HTR-8/SVneo (cell line): Measurements from ENCODE around the gene PNLIP.

Experiments
- DNase-seq: peaks from one replicate; pipeline ENCODE4 v3.0.0; 2011; ENCODE audit warnings: low spot score, mixed read lengths; ENCODE audit not compliant: insufficient read length
- FAIRE-seq: peaks from 2 replicates; lab custom pipeline; 2011; peaks lifted over from hg19 to GRCh38; lab: Jason Lieb, UNC

The PNLIP gene

DNA sequence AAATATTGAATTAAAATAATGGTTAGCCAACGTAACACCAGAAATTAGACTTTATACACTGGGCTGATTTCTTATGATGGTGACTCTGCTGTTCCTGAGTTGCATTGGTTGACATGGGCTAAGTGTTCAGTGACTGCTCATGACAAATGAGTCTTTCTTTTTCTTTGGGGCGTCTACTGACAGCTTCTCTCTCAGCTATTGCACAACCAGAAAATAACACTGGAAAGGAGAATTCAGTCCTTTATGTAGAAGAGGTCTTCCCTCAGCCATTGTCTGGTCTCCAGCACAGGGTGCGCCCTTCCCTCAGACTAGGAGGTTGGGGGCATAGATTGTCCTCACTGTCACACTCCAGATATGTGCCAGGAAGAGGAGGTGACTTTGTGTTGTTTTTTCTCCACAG, 21.6 kb downstream of the PNLIP start:
- DNase-seq (no peak), FAIRE-seq (no peak)

DNA sequence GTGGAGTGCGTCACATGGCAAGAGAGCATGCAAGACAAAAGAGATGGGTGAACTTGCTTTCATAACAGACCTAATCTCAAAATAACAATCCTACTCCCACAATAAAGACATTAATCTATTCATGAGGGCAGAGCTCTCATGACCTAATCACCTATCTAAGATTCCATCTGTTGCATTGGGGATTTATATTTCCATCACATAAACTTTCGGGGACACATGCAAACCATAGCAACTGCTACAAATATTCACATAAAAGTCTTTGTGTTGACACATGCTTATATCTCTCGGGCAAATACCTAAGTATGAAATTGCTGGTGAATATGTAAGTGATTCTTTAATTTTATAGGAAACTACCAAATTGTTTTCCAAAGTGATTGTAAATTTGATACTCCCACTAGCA, 29.1 kb downstream of the PNLIP start:
- DNase-seq, result no peak
- FAIRE-seq, result no peak

- DNase-seq (no peak), FAIRE-seq (no peak)
These were observed 42.3 kb downstream of the PNLIP start for GRCh38 chr10:116587878-116588591.

DNA sequence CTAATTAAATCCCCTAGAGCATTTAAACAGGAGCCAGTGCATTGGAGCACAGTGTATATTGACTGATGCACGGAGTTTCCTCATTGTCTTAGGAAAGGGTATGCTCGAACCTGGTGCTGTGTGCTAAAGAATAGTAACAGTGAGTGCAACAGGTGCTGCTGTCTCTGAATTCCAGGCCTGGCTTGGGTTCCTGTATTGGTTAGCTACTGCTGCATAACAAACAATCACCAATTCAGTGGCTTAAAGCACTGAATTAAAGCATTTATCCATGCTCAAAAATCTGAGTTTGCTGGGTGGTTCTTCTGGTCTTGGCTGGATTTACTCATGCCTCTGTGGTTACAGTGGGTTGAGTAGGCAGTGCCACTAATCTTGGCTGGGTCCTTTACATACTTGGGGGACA, 43.3 kb downstream of the PNLIP start:
- DNase-seq (no peak), FAIRE-seq (no peak)

GRCh38 chr10:116589926-116590325, 44.2 kb downstream of the PNLIP start:
- FAIRE-seq, result no peak
- no peak for DNase-seq

GRCh38 chr10:116590590-116591444, 45.1 kb downstream of the PNLIP start, which contains the start of gene PNLIPRP1:
TSS of gene PNLIPRP1 (plus strand) at chr10:116590959. CDS start at chr10:116591130, 171 bp downstream.
- DNase-seq, result no peak
- no peak for FAIRE-seq

GRCh38 chr10:116593139-116593740, 47.5 kb downstream of the PNLIP start:
- FAIRE-seq (no peak), DNase-seq (no peak)

DNA sequence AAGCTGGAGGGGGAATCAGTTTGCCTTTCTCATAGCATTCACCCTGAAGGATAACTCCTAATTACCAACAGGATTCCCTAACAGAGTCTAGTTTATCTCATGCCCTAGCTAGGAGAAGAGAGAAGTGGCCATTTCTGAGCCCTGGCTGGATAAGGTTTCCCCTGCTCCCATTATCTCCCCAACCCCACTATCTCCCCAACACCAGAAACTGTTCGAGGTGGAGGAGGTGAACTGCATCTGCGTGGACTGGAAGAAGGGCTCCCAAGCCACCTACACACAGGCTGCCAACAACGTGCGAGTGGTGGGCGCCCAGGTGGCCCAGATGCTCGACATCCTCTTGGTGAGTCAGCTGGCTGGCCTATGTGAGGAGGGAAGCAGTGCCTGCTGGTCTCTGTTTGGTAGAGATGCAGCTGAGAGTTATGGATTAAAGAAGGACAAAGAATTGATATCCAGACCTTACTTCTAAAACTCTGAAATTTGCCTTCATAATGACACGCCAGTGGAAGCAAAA, 48.8 kb downstream of the PNLIP start:
- DNase-seq (no peak), FAIRE-seq (no peak)

GRCh38 chr10:116596062-116596461, 50.3 kb downstream of the PNLIP start:
- DNase-seq, result no peak
- no peak for FAIRE-seq

GRCh38 chr10:116597543-116597942, 51.8 kb downstream of the PNLIP start:
- FAIRE-seq (no peak), DNase-seq (no peak)

GRCh38 chr10:116598329-116598728, 52.6 kb downstream of the PNLIP start:
- FAIRE-seq, result no peak
- no peak for DNase-seq

GRCh38 chr10:116599991-116600390, 54.3 kb downstream of the PNLIP start:
- FAIRE-seq (no peak), DNase-seq (no peak)

DNA sequence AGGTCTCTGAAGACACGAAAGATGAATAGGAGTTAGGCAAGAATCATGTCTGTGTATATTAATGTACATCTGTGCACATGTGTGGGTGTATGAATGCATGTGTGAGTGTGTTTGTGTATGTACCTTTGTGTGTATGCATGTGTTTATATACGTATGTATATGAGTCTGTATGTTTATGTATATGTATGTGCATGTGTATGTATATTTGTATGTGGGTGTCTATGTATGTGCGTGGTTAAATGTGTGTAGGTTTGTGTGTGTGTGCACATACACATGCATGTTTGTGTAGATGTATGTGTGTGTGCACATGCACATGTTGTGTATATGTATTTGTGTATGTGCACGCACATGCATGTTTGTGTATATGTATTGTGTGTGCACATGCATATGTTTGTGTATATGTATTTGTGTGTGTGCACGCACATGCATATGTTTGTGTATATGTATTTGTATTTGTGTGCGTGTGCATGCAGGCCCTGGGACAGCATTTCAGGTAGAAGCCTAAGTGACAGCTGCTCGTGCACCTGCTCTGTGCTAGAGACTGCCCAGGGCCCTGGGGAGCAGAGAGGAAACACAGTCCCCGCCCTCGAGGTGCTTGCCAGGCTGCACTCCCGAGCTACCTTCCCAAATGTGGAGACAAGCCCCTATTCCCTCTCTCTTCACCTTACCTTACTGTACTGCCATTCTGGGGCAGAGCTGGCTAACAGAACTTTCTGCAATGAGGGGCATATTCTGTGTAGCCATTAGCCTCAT, 57.1 kb downstream of the PNLIP start:
- FAIRE-seq, result no peak
- DNase-seq, result no peak

- FAIRE-seq, result no peak
- DNase-seq, result no peak
These were observed 60.3 kb downstream of the PNLIP start for GRCh38 chr10:116606061-116606483.

DNA sequence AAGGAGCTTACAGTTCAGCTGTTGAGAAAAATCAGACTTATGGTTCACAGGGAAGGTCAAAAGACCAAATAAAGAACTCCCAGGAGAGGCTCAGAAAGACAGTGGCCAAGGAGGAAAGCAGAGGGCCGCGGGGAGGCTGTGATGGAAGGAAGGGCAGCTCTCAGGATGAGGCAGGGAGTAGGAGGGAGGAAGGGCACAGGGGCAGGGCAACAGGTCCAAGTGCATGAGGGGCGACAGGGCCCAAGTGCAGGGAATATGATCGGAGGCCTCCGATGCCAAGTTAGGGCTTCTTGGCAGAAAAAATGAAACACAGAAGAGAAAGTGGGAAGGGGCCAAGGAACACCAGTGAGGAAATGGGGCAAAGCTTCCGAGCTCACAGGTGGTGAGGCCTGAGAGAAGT, 61.6 kb downstream of the PNLIP start:
- FAIRE-seq (no peak), DNase-seq (no peak)

GRCh38 chr10:116608686-116609594, 63.2 kb downstream of the PNLIP start:
- FAIRE-seq, result no peak

GRCh38 chr10:116610443-116611152, 64.9 kb downstream of the PNLIP start:
- DNase-seq (no peak), FAIRE-seq (no peak)

More at GRCh38 chr10:116608686-116609594, 63.2 kb downstream of the PNLIP start:
- DNase-seq, result no peak

- FAIRE-seq (no peak), DNase-seq (no peak)
These were observed 65.4 kb downstream of the PNLIP start for GRCh38 chr10:116611153-116611545.
